Ramos (cell line): Measurements from ENCODE around the gene CDHR3.

Experiments
- in situ Hi-C: fragments of 300-500 bp; cut with MboI; formaldehyde crosslinking; loops from one replicate; pipeline ENCODE4 v1.14.3; 2022; ENCODE audit warnings: low sequenced_read_pairs; ENCODE audit not compliant: unreplicated experiment

Gene CDHR3

DNA sequence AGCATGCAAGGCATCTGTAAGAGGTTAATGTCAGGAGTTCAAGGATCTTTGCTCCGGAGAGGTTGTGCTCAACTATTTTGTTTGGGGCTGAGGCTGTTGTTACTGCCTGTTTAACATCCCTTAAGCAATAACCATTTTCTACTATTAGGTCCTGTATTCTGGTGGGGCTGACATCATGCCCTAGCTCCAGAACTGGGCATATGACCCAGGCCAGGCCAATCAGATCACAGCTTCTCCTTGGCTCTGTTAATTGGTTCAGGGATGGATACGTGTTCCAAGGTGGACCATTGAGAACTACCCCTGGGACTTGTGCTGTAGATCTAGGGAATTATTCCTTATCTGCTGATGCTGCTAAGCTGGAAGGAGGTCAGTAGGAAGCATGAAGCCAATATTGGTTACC, 82.1 kb downstream of the CDHR3 start:
- in situ Hi-C loops, result loop anchor here (10.0 kb wide), 1 partner anchor 360 kb away; no protein-coding TSS in a partner anchor

DNA sequence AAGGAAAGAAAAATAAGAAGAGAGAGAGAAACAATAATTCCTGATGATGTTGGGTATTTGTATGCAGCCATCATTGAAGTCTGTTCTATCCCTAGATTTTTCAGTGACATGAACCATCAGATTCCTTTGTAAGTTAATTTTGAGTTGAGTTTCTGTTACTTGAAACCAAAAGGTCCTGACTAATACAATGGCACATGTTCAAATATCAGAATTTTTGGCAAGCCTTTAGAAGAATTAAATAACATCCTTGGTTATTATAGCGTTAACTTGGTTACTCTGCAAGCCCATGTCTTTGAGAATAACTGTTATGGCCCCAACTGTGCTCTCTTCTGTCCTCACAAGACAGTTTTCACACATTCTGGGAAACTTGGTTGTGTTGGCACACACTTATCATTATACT, 82.5 kb downstream of the CDHR3 start:
- in situ Hi-C loops, result loop anchor here (10.0 kb wide), 1 partner anchor 361 kb away; no protein-coding TSS in a partner anchor

DNA sequence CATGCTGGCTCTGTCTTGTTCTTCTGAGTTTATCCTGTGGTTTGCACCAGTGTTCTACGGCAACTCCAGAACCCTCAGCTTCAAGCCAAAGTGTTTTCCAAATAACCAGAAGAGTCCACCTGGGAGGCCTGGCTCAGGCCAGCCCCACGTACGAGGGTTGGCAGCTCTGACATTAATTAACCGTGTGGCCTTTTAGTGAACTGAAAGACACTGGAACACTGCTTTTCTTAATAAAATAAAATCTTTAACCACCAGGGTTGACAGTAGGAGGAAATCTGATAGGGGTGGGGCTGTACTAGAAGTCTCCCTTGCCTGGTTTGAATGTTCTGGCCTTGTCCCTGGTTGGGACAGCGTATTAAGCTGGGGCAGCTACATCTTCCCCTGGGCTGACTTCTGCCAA, 84.1 kb downstream of the CDHR3 start:
- in situ Hi-C loops, result loop anchor here (10.0 kb wide), 1 partner anchor 362 kb away; no protein-coding TSS in a partner anchor

DNA sequence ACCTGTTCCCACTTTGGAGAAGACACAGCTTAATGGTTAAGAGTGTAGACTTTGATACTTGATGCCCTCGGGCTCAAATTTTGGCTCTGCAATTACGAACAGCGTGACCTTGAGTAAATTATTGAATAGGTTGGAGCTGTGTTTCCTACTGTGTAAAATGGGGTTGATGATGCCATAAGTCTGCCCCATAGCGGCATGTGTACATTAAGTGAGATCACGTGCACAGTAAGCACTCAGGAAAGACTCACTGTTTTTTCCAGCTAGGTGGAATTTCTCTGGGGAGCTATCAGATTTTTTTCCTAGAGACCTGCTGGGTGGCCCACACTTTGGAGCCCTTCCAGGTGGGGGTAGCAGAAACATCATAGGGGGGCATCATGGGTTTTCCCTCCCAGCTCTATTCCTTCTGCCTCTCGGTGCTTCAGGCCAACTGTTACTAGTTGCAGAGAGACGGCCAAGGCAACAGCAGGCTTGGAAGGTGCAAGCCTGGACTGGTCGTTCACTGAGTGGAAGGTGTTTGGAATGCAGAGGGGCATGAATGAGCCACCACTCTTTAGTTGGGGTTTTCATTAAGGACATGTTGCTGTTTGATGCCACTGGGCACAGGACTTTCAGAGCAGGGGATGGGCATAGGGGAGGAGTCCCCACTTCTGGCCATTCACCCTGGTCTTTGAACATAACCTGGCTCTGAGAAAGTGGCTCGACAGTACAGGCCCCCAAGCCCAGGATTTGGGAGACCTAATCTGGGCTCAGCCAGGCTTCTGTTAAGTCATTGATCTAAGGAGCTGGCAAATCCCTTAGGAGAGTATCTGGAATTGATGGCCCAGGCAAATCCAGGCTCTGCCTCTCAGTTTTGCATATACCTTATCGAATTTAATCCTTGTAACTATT, 85.0 kb downstream of the CDHR3 start:
- in situ Hi-C loops, result loop anchor here (10.0 kb wide), 1 partner anchor 363 kb away; no protein-coding TSS in a partner anchor

DNA sequence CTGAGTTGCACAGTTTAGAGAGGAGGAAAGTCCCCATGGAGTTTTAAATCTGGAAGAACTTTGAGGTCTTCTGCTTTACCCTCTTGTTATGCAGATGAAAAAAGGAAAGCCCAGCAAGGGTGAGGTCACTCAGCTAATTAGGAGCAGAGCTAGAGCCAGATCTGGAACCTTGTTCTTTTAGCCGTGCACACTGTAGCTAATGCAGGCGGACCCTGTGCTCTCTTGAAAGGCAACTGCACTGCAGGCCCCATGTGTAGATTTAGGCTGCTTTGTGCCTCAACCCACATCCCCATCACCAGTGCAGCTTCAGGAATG, 85.6 kb downstream of the CDHR3 start:
- in situ Hi-C loops, result loop anchor here (10.0 kb wide), 1 partner anchor 364 kb away; no protein-coding TSS in a partner anchor

DNA sequence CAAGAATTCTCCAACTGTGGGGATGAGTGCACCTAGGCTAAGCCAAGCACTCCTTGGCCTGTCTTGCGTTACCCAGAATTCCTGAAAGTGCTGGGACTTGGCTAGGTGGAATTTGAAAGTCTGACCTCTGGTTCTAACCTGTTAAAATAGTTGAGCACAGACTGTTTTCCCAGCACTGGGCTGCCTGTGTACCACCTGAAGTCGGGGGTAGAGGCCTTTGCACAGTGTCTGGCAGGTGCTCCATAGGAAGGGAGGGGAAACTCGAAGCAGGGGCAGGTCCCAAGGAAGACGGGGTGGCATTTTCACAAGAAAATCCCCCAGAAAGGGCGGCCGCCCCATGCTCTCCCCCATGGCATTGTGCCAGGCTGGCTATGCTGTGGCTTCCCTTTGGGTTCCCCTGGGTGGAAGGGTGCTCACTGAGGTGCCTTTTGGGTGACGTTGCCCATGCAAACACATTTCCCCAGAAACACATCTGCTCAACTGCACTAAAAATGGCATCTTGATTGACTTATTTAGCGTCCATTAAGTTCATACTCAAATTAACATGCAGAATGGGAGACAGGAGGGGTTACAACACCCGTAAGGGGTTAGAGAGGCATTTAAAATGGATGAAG, 86.2 kb downstream of the CDHR3 start:
- in situ Hi-C loops, result loop anchor here (10.0 kb wide), 1 partner anchor 364 kb away; no protein-coding TSS in a partner anchor

DNA sequence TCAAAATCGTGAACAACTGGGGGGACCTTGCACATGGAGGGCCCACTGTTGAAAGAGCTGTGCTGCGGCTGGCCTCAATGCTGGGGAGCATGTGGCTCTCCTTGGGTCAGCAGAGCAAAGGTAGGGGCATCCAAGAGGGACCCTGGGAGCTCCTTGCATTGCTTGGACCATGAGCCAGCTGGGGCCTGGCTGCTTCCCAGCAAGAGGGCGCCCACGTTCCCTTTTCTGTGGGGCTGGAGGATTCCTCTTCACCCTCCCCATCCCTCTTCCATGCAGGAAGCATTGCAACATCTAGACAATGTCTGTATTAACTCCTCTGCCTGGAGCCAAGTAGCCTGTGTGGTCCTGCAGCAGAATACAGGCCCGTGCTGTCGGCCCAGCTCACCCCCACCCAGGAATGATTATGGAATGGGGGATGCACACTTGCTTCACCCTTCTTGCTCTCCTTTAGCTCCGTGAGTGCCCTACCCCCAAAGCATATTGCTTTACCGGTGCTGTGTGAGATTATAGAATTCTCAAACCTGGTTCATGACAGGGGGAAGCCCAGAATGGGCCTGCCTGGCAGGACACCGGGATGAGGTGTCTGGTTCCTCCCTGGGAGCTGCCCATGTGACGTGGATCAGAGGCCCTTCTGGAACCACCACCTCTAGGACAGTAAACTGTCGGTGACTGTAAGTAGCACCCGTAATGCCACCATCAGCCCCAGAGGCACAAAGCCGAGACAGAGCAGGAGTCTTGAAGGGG, 87.1 kb downstream of the CDHR3 start:
- in situ Hi-C loops, result loop anchor here (5.0 to 25.0 kb wide), 2 partner anchors 102 to 1037 kb away; no protein-coding TSS in a partner anchor

DNA sequence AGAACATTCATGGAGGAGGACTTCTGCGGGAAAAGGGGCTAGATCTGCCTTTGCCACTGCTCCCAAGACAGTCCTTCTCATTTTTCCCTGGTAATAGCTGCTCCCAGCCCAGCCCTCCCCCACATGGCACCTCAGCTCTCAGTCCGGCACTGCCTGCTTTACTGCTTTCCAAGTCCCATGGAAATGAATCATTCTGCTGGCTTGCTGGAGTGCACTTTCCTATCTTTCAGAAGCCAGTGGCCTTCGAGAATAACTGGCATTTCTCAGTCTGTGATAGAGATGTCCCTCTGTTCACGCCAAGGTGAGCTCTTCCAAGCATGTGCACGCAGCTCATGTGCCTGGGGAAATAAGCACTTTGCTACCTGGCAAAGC, 87.7 kb downstream of the CDHR3 start:
- in situ Hi-C loops, result loop anchor here (5.0 to 25.0 kb wide), 2 partner anchors 102 to 1037 kb away; no protein-coding TSS in a partner anchor

DNA sequence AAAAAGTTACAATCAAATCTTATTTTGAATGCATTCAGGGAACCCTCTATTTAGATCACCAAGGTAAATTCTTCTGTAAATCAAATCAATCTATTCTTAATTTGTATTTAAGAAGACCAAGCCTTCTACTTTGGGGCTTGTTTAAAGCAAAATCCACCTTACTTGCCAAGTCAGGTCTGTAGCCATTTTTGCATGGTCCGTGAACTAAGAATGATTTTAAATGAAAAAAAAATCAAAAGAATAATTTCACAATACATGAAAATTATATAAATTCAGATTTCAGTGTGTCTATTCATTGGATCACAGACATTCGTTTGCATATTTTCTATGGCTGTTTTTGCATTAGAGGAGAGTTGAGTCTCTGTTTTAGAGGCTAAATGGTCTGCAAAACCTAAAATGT, 89.6 kb downstream of the CDHR3 start:
- in situ Hi-C loops, result loop anchor here (5.0 to 25.0 kb wide), 2 partner anchors 100 to 1035 kb away; no protein-coding TSS in a partner anchor

DNA sequence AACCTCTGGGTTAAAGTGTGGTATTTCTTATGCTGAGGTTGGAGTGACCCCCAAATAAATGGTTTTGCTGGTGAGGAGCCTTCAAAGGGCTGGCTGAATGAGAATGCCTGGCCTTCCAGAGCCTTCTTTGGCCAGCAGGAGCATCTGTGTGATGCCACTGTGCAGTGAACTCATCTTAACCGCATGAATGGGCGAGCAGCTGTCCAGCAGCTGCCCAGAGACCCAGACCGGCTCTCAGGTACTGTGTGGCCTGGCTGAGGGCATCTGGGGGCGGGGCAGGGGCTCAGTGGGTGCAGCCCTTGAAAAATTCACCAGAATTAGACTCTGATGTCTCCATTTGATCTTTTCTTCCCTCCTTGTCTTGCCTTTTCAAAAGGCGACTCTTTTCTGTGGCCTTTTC, 90.0 kb downstream of the CDHR3 start:
- in situ Hi-C loops, result loop anchor here (5.0 to 25.0 kb wide), 2 partner anchors 99 to 1034 kb away; no protein-coding TSS in a partner anchor

DNA sequence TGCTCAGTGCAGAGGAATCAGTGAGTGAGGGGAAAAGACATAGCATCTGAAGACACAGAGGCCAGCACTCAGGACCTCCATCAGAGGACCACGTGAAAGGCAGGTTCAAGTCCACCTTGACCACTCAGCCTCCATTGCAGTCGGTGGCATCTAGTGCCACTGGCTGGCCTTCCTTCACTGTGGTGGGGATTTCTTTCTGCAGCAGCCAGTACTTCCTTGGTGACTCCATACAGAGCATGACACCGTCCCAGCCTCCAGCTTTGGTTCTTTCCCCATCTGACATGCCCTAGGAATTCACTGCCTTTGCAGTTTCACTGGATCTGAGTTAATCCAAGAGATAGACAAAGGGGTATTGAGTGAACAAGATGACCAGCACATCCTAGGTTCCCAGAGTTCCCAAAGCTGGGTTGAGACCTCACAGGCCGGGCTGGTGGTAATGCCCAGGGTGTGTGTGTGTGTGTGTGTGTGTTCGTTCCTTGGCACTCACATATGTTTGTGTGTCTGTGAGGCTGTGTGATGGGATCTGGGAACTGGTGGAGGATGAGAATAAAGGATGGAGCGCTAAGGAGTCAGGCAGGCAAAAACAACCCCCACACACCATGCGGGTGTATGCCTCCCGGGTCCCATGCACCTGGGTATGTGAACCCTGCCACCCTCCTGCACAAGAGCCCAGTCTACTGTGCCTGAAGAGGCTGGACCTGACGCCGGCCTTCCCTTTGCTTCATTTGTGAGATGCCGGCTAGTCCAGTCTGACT, 91.3 kb downstream of the CDHR3 start:
- in situ Hi-C loops, result loop anchor here (5.0 to 25.0 kb wide), 2 partner anchors 98 to 1033 kb away; no protein-coding TSS in a partner anchor

DNA sequence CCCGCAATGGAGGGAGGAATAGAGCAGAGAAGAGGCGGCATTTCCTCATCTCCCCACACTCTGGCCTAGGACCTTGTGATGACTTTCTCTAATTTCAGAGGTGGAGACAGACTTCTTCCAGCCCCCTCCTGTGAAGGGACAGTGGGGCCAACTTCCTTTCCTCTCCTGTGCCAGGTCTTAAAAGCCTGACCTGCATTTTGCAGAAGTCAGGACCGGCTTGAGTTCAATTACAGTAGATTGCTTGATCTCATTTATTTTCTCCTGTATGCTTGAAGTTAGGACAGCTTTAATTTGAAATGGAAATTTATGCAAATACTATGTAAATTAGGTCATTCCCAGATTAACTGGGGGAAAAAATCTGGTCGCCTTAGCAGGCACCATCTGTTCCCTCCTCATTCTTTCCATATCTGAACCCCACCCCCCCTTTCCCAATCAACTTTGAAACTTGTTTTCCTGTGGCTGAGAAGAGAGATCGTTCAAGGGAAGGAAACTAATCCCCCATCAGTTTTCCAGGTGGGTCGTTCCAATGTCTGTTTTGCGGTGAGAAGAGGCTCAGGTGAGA, 92.0 kb downstream of the CDHR3 start:
- in situ Hi-C loops, result loop anchor here (5.0 to 25.0 kb wide), 2 partner anchors 97 to 1032 kb away; no protein-coding TSS in a partner anchor

DNA sequence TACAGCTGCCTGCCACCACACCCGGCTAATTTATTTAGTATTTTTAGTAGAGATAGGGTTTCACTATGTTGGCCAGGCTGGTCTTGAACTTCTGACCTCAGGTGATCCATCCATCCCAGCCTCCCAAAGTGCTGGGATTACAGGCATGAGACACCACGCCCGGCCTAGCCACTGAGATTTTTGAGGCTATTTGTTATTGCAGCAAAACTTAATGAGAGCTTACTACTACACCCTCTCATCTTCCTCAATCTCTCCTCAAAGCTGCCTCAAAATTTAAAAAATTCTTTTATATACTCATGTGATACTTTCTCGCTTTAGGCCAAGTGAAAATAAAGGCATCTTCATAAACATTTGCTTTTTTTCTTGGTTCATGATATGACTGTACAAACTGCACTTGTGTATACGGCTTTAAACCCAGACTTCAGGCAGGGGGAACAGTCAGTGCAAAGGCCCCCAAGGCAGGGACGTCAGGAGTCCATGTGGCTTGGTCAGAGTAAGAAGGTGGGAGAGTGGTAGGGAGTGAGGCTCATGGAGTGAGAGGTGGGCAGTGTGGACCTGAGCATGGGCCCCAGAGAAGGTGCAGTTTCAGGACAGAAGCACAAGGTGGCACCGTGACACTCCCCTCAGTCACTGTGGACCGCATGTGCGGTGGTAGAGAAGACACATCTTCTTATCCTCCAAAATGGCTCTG, 93.6 kb downstream of the CDHR3 start:
- in situ Hi-C loops, result loop anchor here (25.0 kb wide), 1 partner anchor 1031 kb away; no protein-coding TSS in a partner anchor

DNA sequence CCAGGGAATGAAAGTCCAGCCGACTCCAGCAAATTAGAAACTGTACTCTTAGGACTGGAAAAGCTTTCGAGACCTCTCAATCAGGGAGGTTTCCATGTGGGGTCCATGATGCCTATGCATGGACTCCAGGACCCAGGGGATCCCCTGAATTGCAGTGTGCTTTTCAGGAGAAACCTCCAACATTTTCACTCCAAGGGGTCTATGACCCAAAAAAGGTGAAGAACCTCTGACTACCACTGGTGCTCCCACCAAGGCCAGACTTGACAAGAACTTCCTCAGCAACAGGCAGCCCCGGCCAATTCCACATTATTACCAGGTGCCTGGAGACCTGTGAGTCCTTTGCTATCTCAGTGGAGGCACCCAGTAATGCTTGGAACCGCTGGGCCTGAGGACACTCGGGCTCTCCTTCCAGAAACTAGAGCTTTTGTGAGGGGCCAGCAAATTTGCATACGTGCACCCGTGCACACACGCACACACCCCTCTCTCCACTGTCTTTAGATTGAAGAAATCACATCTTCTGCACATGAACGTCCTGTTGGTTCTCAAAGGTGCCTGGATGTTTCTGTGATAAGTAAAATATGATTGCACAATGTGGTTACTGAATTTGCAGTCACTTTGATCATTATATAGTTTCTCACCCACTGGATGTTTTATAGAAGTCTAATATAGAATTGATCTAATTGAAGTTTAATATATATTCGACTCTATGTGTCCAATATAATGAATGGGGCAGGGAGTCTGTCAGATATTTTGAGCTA, 94.3 kb downstream of the CDHR3 start:
- in situ Hi-C loops, result loop anchor here (25.0 kb wide), 1 partner anchor 1030 kb away; no protein-coding TSS in a partner anchor

DNA sequence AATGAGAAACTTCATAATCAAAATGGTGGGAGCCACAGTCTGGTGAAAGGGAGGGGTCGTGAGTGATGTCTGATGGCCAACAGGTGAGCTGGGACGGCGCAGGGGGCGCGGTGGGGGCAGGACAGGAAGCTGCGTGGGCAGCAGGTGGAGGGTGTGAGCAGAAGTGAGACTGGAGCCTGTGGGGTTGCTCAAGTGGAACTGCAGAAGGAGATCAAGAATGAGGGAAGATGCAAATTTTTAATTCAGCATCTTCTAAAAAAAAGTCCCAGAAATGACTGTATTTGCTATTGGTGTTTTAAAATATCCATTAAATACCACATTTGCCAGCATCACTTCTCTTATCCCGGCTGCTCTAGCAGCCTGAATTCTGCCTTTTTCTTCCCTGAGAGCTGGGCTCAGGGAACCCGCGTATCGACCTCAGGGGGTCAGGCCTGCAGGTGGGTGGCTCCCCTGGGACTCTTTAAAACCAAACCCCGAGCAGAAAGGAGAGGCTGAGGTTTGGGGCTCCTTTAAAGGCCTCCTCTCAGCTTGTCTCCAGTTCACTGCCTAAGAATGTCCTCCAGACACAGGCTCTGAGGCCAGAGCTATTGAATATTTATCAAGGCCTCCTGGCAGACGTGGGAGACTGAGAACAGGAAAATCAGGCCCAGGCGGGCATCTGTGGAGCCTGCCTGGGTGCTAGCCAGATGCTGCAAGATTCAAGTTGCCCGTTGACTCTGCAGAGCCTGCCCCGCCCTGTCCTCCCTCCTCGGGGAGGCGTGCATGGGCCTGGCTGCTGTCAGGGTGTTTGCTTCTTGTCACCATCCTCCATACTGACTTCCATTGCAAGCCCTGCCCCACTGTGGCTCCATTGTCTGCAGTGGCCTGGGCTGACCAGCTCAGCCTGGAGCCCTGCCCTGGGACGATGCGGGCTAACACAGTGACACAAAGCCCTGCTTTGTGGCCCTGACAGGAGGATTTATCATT, 95.2 kb downstream of the CDHR3 start:
- in situ Hi-C loops, result loop anchor here (25.0 kb wide), 1 partner anchor 1029 kb away; no protein-coding TSS in a partner anchor

DNA sequence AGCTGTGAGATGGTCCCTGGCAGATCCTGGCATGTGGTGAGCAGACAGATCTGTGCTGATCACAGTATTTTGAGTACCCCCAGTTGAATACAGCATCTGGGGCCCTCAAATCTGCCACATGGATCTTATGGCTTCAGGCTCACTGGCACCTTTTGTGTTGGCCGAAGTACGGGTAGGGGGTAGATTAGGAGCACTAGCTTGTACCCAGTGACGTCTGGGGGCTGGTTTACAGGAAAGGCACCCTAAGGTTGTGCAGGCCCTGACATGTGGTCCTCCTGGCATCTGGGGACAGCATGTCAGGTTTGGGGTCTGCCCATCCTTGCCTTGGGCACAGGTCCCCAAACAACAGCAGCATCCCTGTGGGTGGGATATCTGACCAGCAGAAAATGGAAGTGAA, 95.9 kb downstream of the CDHR3 start:
- in situ Hi-C loops, result loop anchor here (25.0 kb wide), 1 partner anchor 1028 kb away; no protein-coding TSS in a partner anchor
